Measurements from ENCODE around the gene ZNF532. TPM values are rescaled to one million over a fixed set of nuclear protein-coding genes. Genes with fewer than 3 reads are reported as not detected.

The ZNF532 gene
- polyA plus RNA-seq, 2 donors: 9.9 to 10.6 TPM

DNA sequence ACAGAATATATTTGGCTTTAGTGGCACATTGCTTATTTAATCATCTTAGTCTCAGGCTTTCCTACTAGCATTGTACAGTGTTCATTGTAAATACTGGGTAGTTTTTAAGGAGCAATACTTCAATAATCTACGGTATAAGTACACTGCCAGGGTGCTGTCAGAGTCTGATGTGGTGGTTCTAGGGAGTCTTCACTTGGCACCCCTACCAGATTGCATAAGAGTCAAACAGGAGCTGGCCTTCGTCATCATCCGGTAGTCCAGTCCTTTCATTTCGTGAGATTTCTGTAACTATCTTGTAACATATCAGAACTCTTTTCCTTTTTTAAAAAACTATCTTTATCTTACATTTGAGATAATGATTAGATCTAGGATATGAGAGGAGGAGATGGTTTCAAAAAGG lies 91.1 kb downstream of the ZNF532 start:
- WGBS, 2 donors: 84 to 85% methylated on average over 4 of the region's 4 CpGs
- Histone ChIP-seq H3K27me3 (ENCODE audit: control insufficient read depth in 1 of 2, insufficient read depth in 2 of 2, low read length in 2 of 2) (no peaks in the 10 kb centered on the region), H3K36me3 (ENCODE audit: control insufficient read depth in 2 of 2, insufficient read depth in 2 of 2, low read length in 1 of 2) (no peaks in the 10 kb centered on the region), H3K9me3 (ENCODE audit: control insufficient read depth in 2 of 2, insufficient read depth in 1 of 2, low read depth in 1 of 2, low read length in 1 of 2) (no peaks in the 10 kb centered on the region), H3K4me1 (ENCODE audit: control insufficient read depth in 2 of 2, insufficient read depth in 2 of 2, low read length in 1 of 2) (no peaks in the 10 kb centered on the region), H3K4me3 (ENCODE audit: low read depth in 1 of 2, low read length in 2 of 2) (no peak overlapping the region), H3K27ac (ENCODE audit: low read depth in 2 of 2, low read length in 1 of 2) (no peak overlapping the region)

DNA sequence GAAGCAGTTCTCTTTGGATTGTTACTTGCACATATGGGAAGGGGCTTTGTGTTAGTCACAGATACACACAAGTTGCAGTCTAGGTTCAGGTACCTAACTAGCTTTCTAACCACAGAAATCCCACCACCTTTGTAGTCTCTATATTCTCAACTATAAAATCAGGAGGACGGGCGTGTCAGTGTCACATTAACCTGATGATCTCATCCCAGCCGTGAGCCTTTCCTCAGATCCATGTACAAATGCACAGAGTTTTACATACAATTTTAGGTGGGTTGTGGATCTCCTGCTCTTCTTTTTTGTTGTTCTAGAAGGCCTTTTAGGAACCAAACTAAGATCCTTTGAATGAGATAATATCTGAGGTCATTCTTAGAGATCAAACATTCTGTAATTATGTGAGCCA lies 94.0 kb downstream of the ZNF532 start:
- Histone ChIP-seq H3K9me3 (ENCODE audit: control insufficient read depth in 2 of 2, insufficient read depth in 1 of 2, low read depth in 1 of 2, low read length in 1 of 2) (no peaks in the 10 kb centered on the region), H3K4me3 (ENCODE audit: low read depth in 1 of 2, low read length in 2 of 2) (no peak overlapping the region), H3K36me3 (ENCODE audit: control insufficient read depth in 2 of 2, insufficient read depth in 2 of 2, low read length in 1 of 2) (peaks cover 0 to 6% of the 10 kb centered on the region in 2 donors), H3K27me3 (ENCODE audit: control insufficient read depth in 1 of 2, insufficient read depth in 2 of 2, low read length in 2 of 2) (no peaks in the 10 kb centered on the region), H3K4me1 (ENCODE audit: control insufficient read depth in 2 of 2, insufficient read depth in 2 of 2, low read length in 1 of 2) (no peaks in the 10 kb centered on the region), H3K27ac (ENCODE audit: low read depth in 2 of 2, low read length in 1 of 2) (no peak overlapping the region)
- 77 to 87% methylated on average over 3 of the region's 3 CpGs for WGBS, 2 donors

- H3K27ac ChIP-seq (ENCODE audit: low read depth in 2 of 2, low read length in 1 of 2): no peak overlapping the region
- H3K4me3 ChIP-seq (ENCODE audit: low read depth in 1 of 2, low read length in 2 of 2): no peak overlapping the region
- no peaks in the 10 kb centered on the region for H3K27me3 ChIP-seq (ENCODE audit: control insufficient read depth in 1 of 2, insufficient read depth in 2 of 2, low read length in 2 of 2)
- H3K36me3 ChIP-seq (ENCODE audit: control insufficient read depth in 2 of 2, insufficient read depth in 2 of 2, low read length in 1 of 2): peaks cover 0 to 6% of the 10 kb centered on the region in 2 donors
- H3K9me3 ChIP-seq (ENCODE audit: control insufficient read depth in 2 of 2, insufficient read depth in 1 of 2, low read depth in 1 of 2, low read length in 1 of 2): no peaks in the 10 kb centered on the region
- no peaks in the 10 kb centered on the region for H3K4me1 ChIP-seq (ENCODE audit: control insufficient read depth in 2 of 2, insufficient read depth in 2 of 2, low read length in 1 of 2)
- WGBS, 2 donors: 79 to 95% methylated on average over 1 of the region's 1 CpG
Observed at GRCh38 chr18:58960508-58960907, 95.8 kb downstream of the ZNF532 start.

GRCh38 chr18:58960946-58961722 lies 96.5 kb downstream of the ZNF532 start:
- no peak overlapping the region for H3K27ac ChIP-seq (ENCODE audit: low read depth in 2 of 2, low read length in 1 of 2)
- H3K4me1 ChIP-seq (ENCODE audit: control insufficient read depth in 2 of 2, insufficient read depth in 2 of 2, low read length in 1 of 2): no peaks in the 10 kb centered on the region
- H3K9me3 ChIP-seq (ENCODE audit: control insufficient read depth in 2 of 2, insufficient read depth in 1 of 2, low read depth in 1 of 2, low read length in 1 of 2): no peaks in the 10 kb centered on the region
- no peak overlapping the region for H3K4me3 ChIP-seq (ENCODE audit: low read depth in 1 of 2, low read length in 2 of 2)
- H3K27me3 ChIP-seq (ENCODE audit: control insufficient read depth in 1 of 2, insufficient read depth in 2 of 2, low read length in 2 of 2): no peaks in the 10 kb centered on the region
- H3K36me3 ChIP-seq (ENCODE audit: control insufficient read depth in 2 of 2, insufficient read depth in 2 of 2, low read length in 1 of 2): peaks cover 0 to 6% of the 10 kb centered on the region in 2 donors
- 90% methylated on average over 14 of the region's 14 CpGs for WGBS, 2 donors

GRCh38 chr18:58962336-58962735 lies 97.7 kb downstream of the ZNF532 start:
- H3K4me1 ChIP-seq (ENCODE audit: control insufficient read depth in 2 of 2, insufficient read depth in 2 of 2, low read length in 1 of 2): no peaks in the 10 kb centered on the region
- H3K27ac ChIP-seq (ENCODE audit: low read depth in 2 of 2, low read length in 1 of 2): no peak overlapping the region
- 96 to 99% methylated on average over 8 of the region's 8 CpGs for WGBS, 2 donors
- no peaks in the 10 kb centered on the region for H3K9me3 ChIP-seq (ENCODE audit: control insufficient read depth in 2 of 2, insufficient read depth in 1 of 2, low read depth in 1 of 2, low read length in 1 of 2)
- no peaks in the 10 kb centered on the region for H3K27me3 ChIP-seq (ENCODE audit: control insufficient read depth in 1 of 2, insufficient read depth in 2 of 2, low read length in 2 of 2)
- H3K36me3 ChIP-seq (ENCODE audit: control insufficient read depth in 2 of 2, insufficient read depth in 2 of 2, low read length in 1 of 2): peaks cover 0 to 9% of the 10 kb centered on the region in 2 donors
- no peak overlapping the region for H3K4me3 ChIP-seq (ENCODE audit: low read depth in 1 of 2, low read length in 2 of 2)

DNA sequence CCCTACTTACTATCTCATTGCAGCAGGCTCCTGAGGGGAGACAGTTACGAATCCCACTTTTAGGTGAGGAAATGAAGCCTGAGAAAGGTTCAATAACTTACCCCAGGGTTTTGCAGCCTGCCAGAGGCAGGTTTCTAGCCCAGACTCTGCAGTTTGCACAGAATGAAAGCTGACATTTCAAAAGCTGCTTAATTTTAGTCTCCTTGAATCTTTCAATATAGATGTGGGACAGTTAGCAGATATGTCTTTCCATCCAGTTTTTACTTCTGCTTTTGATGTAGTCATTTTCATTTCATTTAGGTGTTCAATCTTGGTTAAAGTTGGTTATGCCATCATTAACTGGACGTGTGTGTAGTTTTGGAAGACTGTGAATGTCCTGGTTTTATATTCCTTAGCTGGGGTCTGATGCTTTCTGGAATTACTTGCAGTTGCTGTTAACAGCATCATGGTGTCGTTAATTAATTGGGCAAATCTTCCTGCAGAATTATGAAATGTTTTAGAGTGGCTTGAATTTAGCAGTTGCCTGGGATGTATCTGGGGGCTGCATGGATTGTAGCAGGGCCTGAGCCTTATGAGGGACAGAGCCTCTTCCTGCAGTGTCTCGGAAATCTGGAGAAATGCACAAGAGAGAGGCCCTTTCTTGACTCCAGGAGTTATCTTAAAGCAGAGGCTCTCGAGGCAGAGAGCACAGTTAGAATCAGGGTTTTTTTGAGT lies 100.8 kb downstream of the ZNF532 start:
- Histone ChIP-seq H3K4me3 (ENCODE audit: low read depth in 1 of 2, low read length in 2 of 2) (no peak overlapping the region), H3K4me1 (ENCODE audit: control insufficient read depth in 2 of 2, insufficient read depth in 2 of 2, low read length in 1 of 2) (no peaks in the 10 kb centered on the region), H3K36me3 (ENCODE audit: control insufficient read depth in 2 of 2, insufficient read depth in 2 of 2, low read length in 1 of 2) (peaks cover 0 to 14% of the 10 kb centered on the region in 2 donors), H3K27ac (ENCODE audit: low read depth in 2 of 2, low read length in 1 of 2) (no peak overlapping the region), H3K27me3 (ENCODE audit: control insufficient read depth in 1 of 2, insufficient read depth in 2 of 2, low read length in 2 of 2) (no peaks in the 10 kb centered on the region), H3K9me3 (ENCODE audit: control insufficient read depth in 2 of 2, insufficient read depth in 1 of 2, low read depth in 1 of 2, low read length in 1 of 2) (no peaks in the 10 kb centered on the region)
- WGBS, 2 donors: 68 to 72% methylated on average over 5 of the region's 5 CpGs

DNA sequence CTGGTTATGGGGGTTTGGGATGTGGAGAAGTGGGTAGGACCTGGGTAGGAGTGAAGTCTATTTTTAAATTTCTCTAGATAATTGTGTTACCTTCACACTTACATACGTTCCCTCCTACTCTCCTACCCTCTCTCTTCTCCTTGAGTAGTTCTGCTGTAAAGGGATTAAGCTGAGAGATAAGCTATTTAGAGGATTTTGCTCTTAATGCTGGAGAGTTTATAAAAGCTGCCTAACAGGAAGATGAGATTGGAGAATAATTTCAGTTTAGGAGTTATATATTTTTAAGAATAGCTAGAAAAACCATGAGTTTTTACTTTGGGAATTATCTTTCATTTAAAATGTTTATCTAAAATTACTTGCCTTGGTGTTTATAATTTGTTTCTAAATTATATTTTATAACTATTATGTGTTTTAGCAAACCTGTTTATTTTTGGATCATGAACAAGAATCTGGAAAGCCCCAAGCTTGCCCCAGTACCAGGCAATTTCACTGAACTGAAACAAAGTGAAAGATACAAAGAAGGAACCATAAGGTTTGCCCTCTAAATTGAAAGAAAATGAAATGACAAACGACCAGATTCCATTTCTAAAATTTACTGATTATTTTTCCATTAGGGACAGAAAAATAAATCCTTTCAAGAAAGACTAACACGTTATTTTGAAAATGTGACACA lies 101.5 kb downstream of the ZNF532 start:
- H3K27me3 ChIP-seq (ENCODE audit: control insufficient read depth in 1 of 2, insufficient read depth in 2 of 2, low read length in 2 of 2): no peaks in the 10 kb centered on the region
- WGBS, 2 donors: 34 to 45% methylated on average over 3 of the region's 3 CpGs
- H3K4me3 ChIP-seq (ENCODE audit: low read depth in 1 of 2, low read length in 2 of 2): no peak overlapping the region
- H3K27ac ChIP-seq (ENCODE audit: low read depth in 2 of 2, low read length in 1 of 2): no peak overlapping the region
- no peaks in the 10 kb centered on the region for H3K4me1 ChIP-seq (ENCODE audit: control insufficient read depth in 2 of 2, insufficient read depth in 2 of 2, low read length in 1 of 2)
- H3K9me3 ChIP-seq (ENCODE audit: control insufficient read depth in 2 of 2, insufficient read depth in 1 of 2, low read depth in 1 of 2, low read length in 1 of 2): no peaks in the 10 kb centered on the region
- H3K36me3 ChIP-seq (ENCODE audit: control insufficient read depth in 2 of 2, insufficient read depth in 2 of 2, low read length in 1 of 2): peaks cover 0 to 11% of the 10 kb centered on the region in 2 donors

GRCh38 chr18:58966704-58967103 lies 102.0 kb downstream of the ZNF532 start:
- no peaks in the 10 kb centered on the region for H3K27me3 ChIP-seq (ENCODE audit: control insufficient read depth in 1 of 2, insufficient read depth in 2 of 2, low read length in 2 of 2)
- H3K4me3 ChIP-seq (ENCODE audit: low read depth in 1 of 2, low read length in 2 of 2): no peak overlapping the region
- H3K36me3 ChIP-seq (ENCODE audit: control insufficient read depth in 2 of 2, insufficient read depth in 2 of 2, low read length in 1 of 2): peaks cover 0 to 8% of the 10 kb centered on the region in 2 donors
- no peaks in the 10 kb centered on the region for H3K9me3 ChIP-seq (ENCODE audit: control insufficient read depth in 2 of 2, insufficient read depth in 1 of 2, low read depth in 1 of 2, low read length in 1 of 2)
- 61 to 68% methylated on average over 3 of the region's 3 CpGs for whole genome bisulfite sequencing, 2 donors
- H3K4me1 ChIP-seq (ENCODE audit: control insufficient read depth in 2 of 2, insufficient read depth in 2 of 2, low read length in 1 of 2): no peaks in the 10 kb centered on the region
- no peak overlapping the region for H3K27ac ChIP-seq (ENCODE audit: low read depth in 2 of 2, low read length in 1 of 2)

- Histone ChIP-seq H3K9me3 (ENCODE audit: control insufficient read depth in 2 of 2, insufficient read depth in 1 of 2, low read depth in 1 of 2, low read length in 1 of 2) (no peaks in the 10 kb centered on the region), H3K27me3 (ENCODE audit: control insufficient read depth in 1 of 2, insufficient read depth in 2 of 2, low read length in 2 of 2) (no peaks in the 10 kb centered on the region), H3K4me1 (ENCODE audit: control insufficient read depth in 2 of 2, insufficient read depth in 2 of 2, low read length in 1 of 2) (no peaks in the 10 kb centered on the region), H3K36me3 (ENCODE audit: control insufficient read depth in 2 of 2, insufficient read depth in 2 of 2, low read length in 1 of 2) (peaks cover 0 to 8% of the 10 kb centered on the region in 2 donors), H3K27ac (ENCODE audit: low read depth in 2 of 2, low read length in 1 of 2) (no peak overlapping the region), H3K4me3 (ENCODE audit: low read depth in 1 of 2, low read length in 2 of 2) (no peak overlapping the region)
- 69 to 84% methylated on average over 5 of the region's 5 CpGs for WGBS, 2 donors
Observed at GRCh38 chr18:58967751-58968254, 103.1 kb downstream of the ZNF532 start.

Data from esophagus (tissue), 2 donors.